K562 (cell line): Measurements from ENCODE around the gene ROMO1. TPM values are rescaled to one million over a fixed set of nuclear protein-coding genes. Genes with fewer than 3 reads are reported as not detected.

Experiments used
- ADNP ChIP-seq: fragments of 200-800 bp; sonication (Bioruptor generic); IDR thresholded peaks from 2 replicates; pipeline ENCODE4 v1.6.1; 2016; ENCODE audit warnings: missing genetic modification characterization, missing compliant biosample characterization
- CUX1 ChIP-seq: fragments of 200-800 bp; sonication (Bioruptor generic); IDR thresholded peaks from 2 replicates; pipeline ENCODE4 v1.6.1; 2016; ENCODE audit warnings: missing genetic modification characterization, missing compliant biosample characterization
- HEY1 ChIP-seq: fragments of 250-450 bp; sonication (Bioruptor Pico); IDR thresholded peaks from 2 replicates; pipeline ENCODE4 v1.5.0; 2020; ENCODE audit warnings: mild to moderate bottlenecking, moderate library complexity, borderline replicate concordance
- RB1 ChIP-seq: fragments of 450-650 bp; IDR thresholded peaks from 2 replicates; pipeline ENCODE4 v1.6.1; 2017; ENCODE audit warnings: low read depth, mild to moderate bottlenecking
- STAG1 ChIP-seq: sonication (generic); formaldehyde crosslinking; IDR thresholded peaks from 2 replicates; pipeline ENCODE4 v1.5.0; 2020; ENCODE audit warnings: missing genetic modification reagents, borderline replicate concordance
- ZBTB26 ChIP-seq: fragments of 450-650 bp; formaldehyde crosslinking; IDR thresholded peaks from 2 replicates; pipeline ENCODE4 v1.4.0; 2022; ENCODE audit warnings: missing genetic modification characterization
- ZEB2 ChIP-seq: fragments of 450-650 bp; IDR thresholded peaks from 2 replicates; pipeline ENCODE4 v1.6.1; 2016
- ZFPM2 ChIP-seq: fragments of 250-450 bp; sonication (Bioruptor Pico); IDR thresholded peaks from 2 replicates; pipeline ENCODE4 v1.5.1; 2022; ENCODE audit warnings: mild to moderate bottlenecking
- ZNF217 ChIP-seq: sonication (generic); formaldehyde crosslinking; IDR thresholded peaks from 2 replicates; pipeline ENCODE4 v1.8.0; 2022; ENCODE audit warnings: mild to moderate bottlenecking, missing genetic modification reagents
- ZNF24 ChIP-seq: fragments of 450-650 bp; IDR thresholded peaks from 2 replicates; pipeline ENCODE4 v1.6.1; 2016
- ZNF318 ChIP-seq, 2 experiments: fragments of 450-650 bp; IDR thresholded peaks; 2 replicates each; pipeline ENCODE4 v1.6.1; 2016; ENCODE audit warnings: mild to moderate bottlenecking in 2 of 2, borderline replicate concordance in 1 of 2, low read depth in 1 of 2, moderate library complexity in 1 of 2
- ZNF644 ChIP-seq: fragments of 200-800 bp; sonication (Bioruptor generic); IDR thresholded peaks from 2 replicates; pipeline ENCODE4 v1.6.1; 2016; ENCODE audit warnings: low read depth, missing genetic modification characterization, missing compliant biosample characterization
- ZNF695 ChIP-seq: fragments of 450-650 bp; formaldehyde crosslinking; IDR thresholded peaks from 2 replicates; pipeline ENCODE4 v1.4.0; 2020; ENCODE audit warnings: mild to moderate bottlenecking, moderate library complexity
- polyA plus RNA-seq, 8 experiments: library from polyadenylated mRNA; depleted of rRNA in 4 of 8; stranded (reverse) in 5 of 8; unstranded in 3 of 8; fragments of >200 nt; fragmentation: Nextera tagmentation in 2 of 8; fragmentation: Illumina TruSeq in 1 of 8; extraction: Ambion mirVana in 2 of 8; extraction: Trizol in 1 of 8; gene quantifications; 2 replicates each; pipeline versions ENCODE4 v1.2.1 to v1.2.3, GENCODE V29; 2011 to 2014; ENCODE audit warnings: inconsistent platforms in 1 of 8, missing spikeins in 1 of 8
- total RNA-seq, 7 experiments: library from RNA; depleted of rRNA in 6 of 7; stranded (reverse); fragments of >200 nt in 6 of 7; fragmentation: Illumina TruSeq in 2 of 7; extraction: Trizol in 2 of 7; gene quantifications; 2 replicates each; pipeline versions ENCODE4 v1.2.1 to v1.2.3, GENCODE V29; 2011 to 2021; ENCODE audit warnings: low replicate concordance in 1 of 7

The ROMO1 gene
- total and polyA plus RNA-seq, 9 of the 15 experiments (the other 6 are each of a cell fraction or from before 2014, with no cell fraction given), result 31.8 to 741 (median 226) TPM

GRCh38 chr20:35699127-35699956 is at the start of gene ROMO1, which contains the start of gene NFS1 (continued):
- TF ChIP-seq RB1, result peak; percentile 76
- TF ChIP-seq ZFPM2, result no peak
- TF ChIP-seq CUX1 (CRISPR knock-in tag), result no peak
- no peak for TF ChIP-seq ZNF24
- 0 out of 2 replicates have a peak, but pooled peaks have one; percentile 18 for TF ChIP-seq ZEB2
- TF ChIP-seq ZNF217 (CRISPR knock-in tag), result no peak
- no peak for TF ChIP-seq STAG1 (CRISPR knock-in tag)
- TF ChIP-seq ADNP (tag), result no peak
- no peak for TF ChIP-seq ZNF644
- no peak for TF ChIP-seq ZNF318 (IDR thresholded peaks at IDR 0.05; ENCODE audit: borderline replicate concordance in 1 of 2, low read depth in 1 of 2)
- no peak for TF ChIP-seq ZNF695 (CRISPR knock-in tag)
- no peak for TF ChIP-seq ZBTB26 (CRISPR knock-in tag)
- no peak for TF ChIP-seq HEY1 (CRISPR knock-in tag)
